ENCODE measurements around the gene PNCK. TPM values are rescaled to one million over a fixed set of nuclear protein-coding genes. Genes with fewer than 3 reads are reported as not detected.

Gene PNCK
- total RNA-seq, 1 experiment from 2014 or later = not detected

DNA sequence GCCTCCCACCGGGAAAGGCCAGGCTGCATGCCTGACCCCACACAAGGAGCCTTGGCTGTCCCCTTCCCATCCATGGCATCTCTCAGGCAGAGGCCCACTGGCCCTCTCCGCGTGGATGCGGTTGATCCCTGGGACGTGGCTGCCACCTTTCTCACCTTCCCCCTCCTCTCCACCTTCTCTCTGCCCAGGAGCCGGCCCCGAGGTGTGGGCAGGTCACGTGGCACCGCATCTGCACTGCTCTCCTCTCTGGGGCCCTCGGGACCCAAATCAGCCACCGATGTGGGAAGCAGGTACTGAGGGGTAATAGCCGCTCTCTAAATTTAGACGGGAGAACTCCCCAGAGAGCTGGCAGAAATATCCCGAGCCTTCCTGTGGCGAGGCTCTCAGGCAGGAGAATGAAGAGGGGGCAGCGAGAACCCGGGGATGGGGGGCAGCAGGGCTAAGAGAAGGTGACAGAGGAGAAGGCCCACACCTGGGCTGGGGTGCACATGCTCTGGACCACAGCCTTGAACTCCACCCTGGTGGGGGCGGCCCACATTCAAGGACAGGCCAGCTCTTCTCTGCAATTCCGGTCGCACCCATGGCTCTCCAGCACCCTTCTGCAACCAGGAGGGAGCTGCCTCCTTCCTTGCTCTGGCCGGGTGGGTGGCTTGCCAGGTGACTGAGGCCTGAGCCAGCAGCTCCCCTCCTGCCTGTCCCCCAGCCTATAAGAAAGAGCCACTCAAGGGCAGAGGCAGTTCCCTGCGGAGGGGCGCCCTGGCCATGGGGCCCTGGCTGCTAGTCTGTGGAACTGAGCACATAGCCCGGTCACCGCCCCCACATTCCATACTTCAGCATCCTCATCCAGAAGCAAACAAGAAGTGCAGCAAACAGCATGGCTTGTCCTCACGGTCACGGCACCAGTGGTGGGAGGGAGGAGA, 36.2 kb downstream of the PNCK start:
- in situ Hi-C loops (cut with HindIII; ENCODE audit: low pct_unique_long_range_greater_than_20kb, low sequenced_read_pairs) = no loop called here
- DNase-seq (ENCODE audit: low read depth) = no peak

DNA sequence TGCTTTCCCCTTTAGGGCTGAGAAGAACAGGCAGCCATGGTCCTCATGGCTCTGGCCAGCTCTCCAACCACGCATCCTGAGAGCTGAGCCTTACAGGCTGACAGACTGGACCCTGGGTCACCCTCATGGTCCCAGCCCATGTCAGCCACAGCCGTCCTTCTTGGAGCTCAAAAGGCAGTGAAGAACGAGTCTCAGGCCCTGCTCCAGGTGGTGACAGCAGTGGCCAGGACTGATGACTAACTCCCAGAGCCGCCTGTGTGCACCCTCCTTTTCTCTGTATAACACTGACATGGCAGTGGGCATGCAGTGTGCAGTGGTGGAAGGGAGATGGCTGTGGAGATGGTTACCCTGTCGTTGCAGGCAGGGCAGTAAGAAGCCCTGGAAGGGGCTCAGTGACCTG, 36.9 kb downstream of the PNCK start:
- DNase-seq (ENCODE audit: low read depth) = no peak
- in situ Hi-C loops (cut with HindIII; ENCODE audit: low pct_unique_long_range_greater_than_20kb, low sequenced_read_pairs) = no loop called here

DNA sequence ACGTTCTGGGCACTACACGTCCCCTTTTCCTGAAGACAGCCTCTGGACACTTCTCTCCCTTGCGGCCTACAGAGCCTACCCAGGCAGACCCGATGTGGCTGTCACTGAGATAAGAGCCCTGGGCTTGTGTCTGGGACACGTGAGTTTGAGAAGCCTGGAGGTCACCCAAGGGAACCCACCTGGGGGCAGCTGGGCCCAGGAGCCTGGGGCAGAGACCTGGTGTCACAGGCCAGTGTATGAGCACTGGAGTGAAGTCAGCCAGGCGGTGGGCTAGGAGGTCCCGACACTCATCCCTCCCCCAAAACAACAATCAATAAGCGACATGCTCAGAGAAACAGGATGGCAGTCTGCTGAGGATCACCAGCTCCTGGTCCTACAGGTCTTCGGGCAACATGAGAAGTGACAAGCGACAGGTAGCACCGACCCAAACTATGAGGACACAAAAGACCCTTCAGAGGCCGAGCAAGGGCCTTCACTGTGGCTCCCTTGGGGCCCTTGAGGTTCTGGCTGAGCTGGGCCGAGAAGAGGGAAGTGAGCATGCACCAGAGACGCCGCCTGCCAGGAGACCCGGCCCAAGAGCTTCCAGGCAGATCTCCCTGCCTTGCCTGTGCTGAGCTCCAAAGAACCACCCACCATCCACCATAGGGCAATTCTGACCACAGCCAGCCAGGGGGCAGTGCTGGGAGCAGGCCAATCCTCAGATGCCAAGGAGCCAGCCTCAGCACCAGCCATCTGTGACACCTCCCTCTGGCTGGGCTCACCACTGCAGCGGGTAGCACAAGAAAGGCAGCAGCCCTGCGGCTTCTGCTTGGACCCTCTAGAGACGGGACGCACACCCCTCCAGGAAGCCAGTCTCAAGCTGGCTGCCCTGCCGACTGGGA, 37.6 kb downstream of the PNCK start:
- in situ Hi-C loops (cut with HindIII; ENCODE audit: low pct_unique_long_range_greater_than_20kb, low sequenced_read_pairs) = no loop called here
- peak; percentile 27 for DNase-seq (ENCODE audit: low read depth)

DNA sequence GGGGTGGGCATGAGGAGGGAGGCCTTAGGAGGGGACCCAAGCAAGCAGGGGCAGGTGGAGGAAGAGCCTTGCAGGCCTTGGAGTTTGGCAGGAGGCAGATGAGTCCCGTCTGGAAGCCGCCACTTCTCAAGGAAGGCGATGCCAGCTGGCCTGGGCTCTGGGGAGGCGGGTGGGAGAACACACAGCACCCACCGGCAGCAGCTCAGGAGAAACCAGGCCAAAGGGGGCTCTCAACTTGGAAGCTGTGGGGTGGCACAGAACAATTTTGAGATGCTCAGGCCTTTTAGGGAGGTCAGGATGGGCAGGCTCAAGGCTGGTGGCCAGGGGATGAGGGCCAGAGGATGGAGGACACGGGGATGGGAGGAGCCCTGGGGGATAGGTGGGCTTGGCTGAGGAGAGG, 38.2 kb downstream of the PNCK start:
- no peak for DNase-seq (ENCODE audit: low read depth)
- in situ Hi-C loops (cut with HindIII; ENCODE audit: low pct_unique_long_range_greater_than_20kb, low sequenced_read_pairs) = no loop called here

GRCh38 chrX:153634832-153635231, 38.8 kb downstream of the PNCK start:
- in situ Hi-C loops (cut with HindIII; ENCODE audit: low pct_unique_long_range_greater_than_20kb, low sequenced_read_pairs) = no loop called here
- DNase-seq (ENCODE audit: low read depth) = no peak

- no peak for DNase-seq (ENCODE audit: low read depth)
- in situ Hi-C loops (cut with HindIII; ENCODE audit: low pct_unique_long_range_greater_than_20kb, low sequenced_read_pairs) = no loop called here
These were observed 39.4 kb downstream of the PNCK start for GRCh38 chrX:153634236-153634635.

DNA sequence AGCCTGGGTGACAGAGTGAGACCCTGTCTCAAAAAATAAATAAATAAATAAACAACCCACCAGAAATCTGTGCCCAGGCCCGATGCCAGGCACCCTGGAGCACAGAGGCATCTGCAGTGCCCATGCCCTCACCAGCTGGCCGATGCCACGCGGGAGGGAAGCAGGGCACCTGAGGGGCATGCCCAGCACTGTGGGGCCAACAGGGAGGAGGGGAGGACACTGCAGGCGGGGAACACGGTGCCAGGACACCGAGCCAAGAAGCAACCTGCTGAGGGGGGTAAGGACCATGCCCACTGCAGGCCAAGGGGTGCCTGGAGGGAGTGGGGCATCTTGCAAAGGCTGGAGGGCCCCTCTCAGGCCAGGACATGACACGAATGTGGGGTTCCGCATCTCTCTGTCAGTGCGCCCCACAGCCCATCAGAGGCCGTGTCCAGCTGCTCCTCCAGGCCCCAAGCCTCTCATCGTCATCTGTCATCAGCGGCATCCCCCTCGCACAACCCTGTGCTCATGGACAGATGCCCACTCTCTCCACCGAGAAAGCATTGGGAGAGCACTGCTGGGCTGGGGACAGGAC, 39.9 kb downstream of the PNCK start:
- in situ Hi-C loops (cut with HindIII; ENCODE audit: low pct_unique_long_range_greater_than_20kb, low sequenced_read_pairs) = no loop called here
- DNase-seq (ENCODE audit: low read depth) = no peak

GRCh38 chrX:153633048-153633447, 40.6 kb downstream of the PNCK start:
- in situ Hi-C loops (cut with HindIII; ENCODE audit: low pct_unique_long_range_greater_than_20kb, low sequenced_read_pairs) = no loop called here

GRCh38 chrX:153632595-153632946, 41.0 kb downstream of the PNCK start:
- in situ Hi-C loops (cut with HindIII; ENCODE audit: low pct_unique_long_range_greater_than_20kb, low sequenced_read_pairs) = no loop called here
- no peak for DNase-seq (ENCODE audit: low read depth)

More at GRCh38 chrX:153633048-153633447, 40.6 kb downstream of the PNCK start:
- no peak for DNase-seq (ENCODE audit: low read depth)

- in situ Hi-C loops (cut with HindIII; ENCODE audit: low pct_unique_long_range_greater_than_20kb, low sequenced_read_pairs) = no loop called here
- no peak for DNase-seq (ENCODE audit: low read depth)
These were observed 41.6 kb downstream of the PNCK start for GRCh38 chrX:153631907-153632594.

DNA sequence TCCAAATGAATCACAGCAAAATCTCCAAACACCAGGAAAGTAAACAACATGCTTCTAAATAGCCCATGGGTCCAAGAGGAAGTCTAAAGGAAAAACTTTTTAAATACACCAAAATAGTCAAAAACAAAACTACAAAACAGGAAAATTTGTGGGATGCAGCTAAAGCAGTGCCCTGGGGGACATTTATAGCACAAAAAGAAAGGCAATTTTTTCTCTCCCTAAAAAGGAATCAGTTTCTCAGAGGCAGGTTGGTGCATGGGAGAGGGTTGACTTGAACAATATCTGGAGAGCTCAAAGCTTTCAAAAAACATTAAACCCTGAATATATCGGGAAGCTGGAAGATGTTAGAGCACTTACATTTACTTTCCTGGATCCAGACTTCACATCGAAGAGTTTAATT, 42.3 kb downstream of the PNCK start:
- no peak for DNase-seq (ENCODE audit: low read depth)
- in situ Hi-C loops (cut with HindIII; ENCODE audit: low pct_unique_long_range_greater_than_20kb, low sequenced_read_pairs) = no loop called here

- DNase-seq (ENCODE audit: low read depth) = no peak
- in situ Hi-C loops (cut with HindIII; ENCODE audit: low pct_unique_long_range_greater_than_20kb, low sequenced_read_pairs) = no loop called here
These were observed 44.9 kb downstream of the PNCK start for GRCh38 chrX:153628665-153629064.

GRCh38 chrX:153628129-153628528, 45.5 kb downstream of the PNCK start:
- in situ Hi-C loops (cut with HindIII; ENCODE audit: low pct_unique_long_range_greater_than_20kb, low sequenced_read_pairs) = no loop called here
- DNase-seq (ENCODE audit: low read depth) = no peak

- no peak for DNase-seq (ENCODE audit: low read depth)
- in situ Hi-C loops (cut with HindIII; ENCODE audit: low pct_unique_long_range_greater_than_20kb, low sequenced_read_pairs) = no loop called here
These were observed 45.9 kb downstream of the PNCK start for GRCh38 chrX:153627675-153628111.

DNA sequence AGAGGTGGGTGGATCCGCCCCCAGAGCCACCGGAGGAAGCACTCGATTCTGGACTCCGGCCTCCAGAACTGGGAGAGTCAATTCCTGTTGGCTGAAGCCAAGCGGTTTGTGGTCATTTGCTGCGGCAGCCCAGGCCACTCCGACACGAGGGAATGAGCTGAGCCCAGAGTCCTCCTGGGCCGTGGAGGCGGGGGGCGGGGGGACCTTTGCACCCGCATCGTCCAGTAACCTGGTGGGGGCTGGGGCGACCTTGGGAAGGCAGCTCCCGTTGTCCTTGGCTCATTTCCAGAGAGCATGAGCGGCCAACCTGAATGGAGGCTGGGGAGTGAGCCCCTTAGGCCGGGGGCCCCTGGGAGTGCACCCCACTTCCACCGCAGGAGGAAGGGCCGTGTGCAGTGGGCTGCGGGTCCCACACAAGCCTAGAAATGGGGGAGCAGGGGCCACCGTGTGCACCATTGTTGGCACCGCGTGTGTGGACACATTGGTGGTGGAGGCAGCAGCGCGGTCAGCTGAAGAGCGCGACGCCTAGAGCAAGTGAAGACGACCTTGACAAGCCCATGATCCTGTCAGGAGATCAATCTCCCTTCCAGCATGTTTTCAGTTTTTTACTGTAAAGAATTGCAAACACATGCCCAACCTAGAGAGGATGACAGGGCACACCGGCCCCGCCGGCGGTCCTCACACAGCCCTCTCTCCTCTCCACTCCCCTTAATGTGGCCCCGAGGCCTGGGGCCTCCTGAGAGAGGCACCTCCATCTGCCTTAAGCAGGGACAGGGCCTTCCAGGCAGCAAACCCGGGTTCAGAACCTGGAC, 46.5 kb downstream of the PNCK start:
- in situ Hi-C loops (cut with HindIII; ENCODE audit: low pct_unique_long_range_greater_than_20kb, low sequenced_read_pairs) = no loop called here

DNA sequence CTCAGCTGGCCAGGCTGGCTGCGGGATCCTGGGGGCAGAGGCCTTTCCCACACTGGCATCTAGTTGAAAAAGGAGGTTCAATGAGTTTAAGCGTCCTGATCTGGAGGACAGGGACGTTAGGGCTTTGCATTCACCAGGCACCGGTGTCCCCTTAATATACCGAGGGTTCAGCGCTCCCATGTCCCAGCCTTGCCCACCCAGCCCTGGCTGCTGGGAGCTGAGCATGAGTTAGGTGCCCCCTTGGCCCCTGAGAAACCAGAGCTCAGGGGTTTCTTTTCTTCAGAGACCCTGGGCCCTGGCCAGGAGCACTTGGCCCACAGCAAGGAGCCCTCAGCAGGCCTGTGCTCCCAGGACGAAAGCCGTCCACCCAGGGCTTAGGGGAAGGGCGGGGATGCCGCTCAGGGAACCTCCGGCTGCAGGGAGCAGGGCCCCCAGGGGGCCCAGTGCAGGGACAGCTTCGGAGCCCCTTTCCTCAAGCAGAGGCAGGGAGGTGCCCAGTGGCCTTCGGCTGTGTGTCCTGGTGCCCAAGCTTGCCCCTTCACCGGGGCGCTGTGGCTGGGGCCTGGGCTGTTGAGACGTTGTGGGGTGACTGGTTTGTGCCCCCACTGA, 47.5 kb downstream of the PNCK start:
- DNase-seq (ENCODE audit: low read depth) = no peak
- in situ Hi-C loops (cut with HindIII; ENCODE audit: low pct_unique_long_range_greater_than_20kb, low sequenced_read_pairs) = no loop called here

More for the DNA sequence above, 46.5 kb downstream of the PNCK start:
- DNase-seq (ENCODE audit: low read depth) = no peak
